Ectodermal cell (in vitro differentiated cells): ENCODE data around the gene PTPRN2.

Source experiments
- H3K27ac ChIP-seq: 2 replicates; pipeline ENCODE4 v1.7.0; 2013; ENCODE audit warnings: mild to moderate bottlenecking, low read depth, low read length; ENCODE audit not compliant: insufficient read depth, poor library complexity, severe bottlenecking
- H3K27me3 ChIP-seq: 2 replicates; pipeline ENCODE4 v1.7.0; 2013; ENCODE audit warnings: mild to moderate bottlenecking, low read length; ENCODE audit not compliant: insufficient read depth, control insufficient read depth, poor library complexity, severe bottlenecking
- H3K36me3 ChIP-seq: one replicate; pipeline ENCODE4 v1.7.0; 2013; ENCODE audit warnings: low read length; ENCODE audit not compliant: control insufficient read depth, insufficient read depth
- H3K4me1 ChIP-seq: one replicate; pipeline ENCODE4 v1.7.0; 2013; ENCODE audit warnings: low read length; ENCODE audit not compliant: control insufficient read depth, insufficient read depth
- H3K4me3 ChIP-seq: 2 replicates; pipeline ENCODE4 v1.7.0; 2013; ENCODE audit warnings: low read depth, low read length, control low read depth; ENCODE audit not compliant: insufficient read depth
- H3K9me3 ChIP-seq: 2 replicates; pipeline ENCODE4 v1.7.0; 2013; ENCODE audit warnings: mild to moderate bottlenecking, low read length, moderate library complexity; ENCODE audit not compliant: control insufficient read depth
- WGBS, 2 experiments: methylation state at CpG; one replicate each; pipeline ENCODE4 v1.1.7; 2013; ENCODE audit warnings: missing lambda C conversion rate in 2 of 2; 5-methylcytosine and 5-hydroxymethylcytosine counted together

Gene PTPRN2

DNA sequence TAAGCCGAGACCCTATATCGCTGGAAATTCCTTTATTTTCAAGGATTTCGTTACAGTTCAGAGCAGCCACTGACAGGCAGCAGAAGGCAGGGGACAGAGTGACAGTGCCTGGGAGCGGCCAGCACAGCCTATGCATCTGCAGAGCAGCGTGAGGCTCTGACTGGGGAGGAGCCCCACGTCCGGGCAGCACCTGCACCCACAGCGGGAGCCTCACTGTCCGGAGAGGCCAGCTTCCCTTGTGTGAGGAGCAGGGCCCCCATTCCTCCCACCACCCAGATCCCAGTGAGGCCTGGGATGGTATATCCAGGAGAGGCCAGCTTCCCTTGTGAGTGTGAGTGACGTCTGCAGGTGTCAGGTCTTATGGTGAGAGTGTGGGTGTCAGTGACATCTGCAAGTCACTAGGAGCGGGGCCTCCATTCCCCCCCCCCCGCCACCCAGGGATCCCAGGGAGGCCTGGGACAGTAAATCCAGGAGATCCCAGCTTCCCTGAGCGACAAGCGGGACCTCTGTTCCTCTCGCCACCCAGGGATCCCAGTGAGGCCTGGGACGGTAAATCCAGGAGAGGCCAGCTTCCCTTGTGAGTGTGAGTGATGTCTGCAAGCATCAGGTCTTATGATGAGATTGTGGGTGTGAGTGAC lies 259.1 kb downstream of the PTPRN2 start:
- H3K27me3 ChIP-seq: no peaks in the 10 kb centered on the region
- peaks cover 16% of the 10 kb centered on the region for H3K9me3 ChIP-seq
- no peaks in the 10 kb centered on the region for H3K36me3 ChIP-seq
- no peak overlapping the region for H3K27ac ChIP-seq
- WGBS, 2 experiments: 79 to 82% methylated on average over 15 of the region's 16 CpGs
- H3K4me3 ChIP-seq: no peak overlapping the region
- no peaks in the 10 kb centered on the region for H3K4me1 ChIP-seq

GRCh38 chr7:158327571-158328180 lies 259.9 kb downstream of the PTPRN2 start:
- Histone ChIP-seq H3K27ac (no peak overlapping the region), H3K4me3 (no peak overlapping the region), H3K9me3 (peaks cover 18% of the 10 kb centered on the region), H3K27me3 (no peaks in the 10 kb centered on the region), H3K4me1 (no peaks in the 10 kb centered on the region), H3K36me3 (no peaks in the 10 kb centered on the region)
- WGBS, 2 experiments: 60 to 61% methylated on average over 5 of the region's 5 CpGs

DNA sequence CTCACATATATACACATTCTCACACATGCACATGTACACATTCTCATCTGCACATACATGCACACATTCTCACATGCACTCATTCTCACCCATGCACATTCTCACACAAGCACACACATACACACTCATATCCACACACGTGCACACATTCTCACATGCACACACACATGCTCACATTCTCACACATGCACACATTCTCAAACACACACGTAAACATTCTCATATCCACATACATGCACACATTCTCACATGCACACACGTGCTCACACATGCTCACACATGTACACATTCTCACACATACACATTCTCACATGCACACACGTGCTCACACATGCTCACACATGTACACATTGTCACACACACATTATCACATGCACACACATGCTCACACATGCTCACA lies 260.6 kb downstream of the PTPRN2 start:
- Histone ChIP-seq H3K4me1 (no peaks in the 10 kb centered on the region), H3K27me3 (no peaks in the 10 kb centered on the region), H3K9me3 (peaks cover 21% of the 10 kb centered on the region), H3K36me3 (no peaks in the 10 kb centered on the region), H3K27ac (no peak overlapping the region), H3K4me3 (no peak overlapping the region)
- WGBS, 2 experiments: 50 to 51% methylated on average over 4 of the region's 4 CpGs

DNA sequence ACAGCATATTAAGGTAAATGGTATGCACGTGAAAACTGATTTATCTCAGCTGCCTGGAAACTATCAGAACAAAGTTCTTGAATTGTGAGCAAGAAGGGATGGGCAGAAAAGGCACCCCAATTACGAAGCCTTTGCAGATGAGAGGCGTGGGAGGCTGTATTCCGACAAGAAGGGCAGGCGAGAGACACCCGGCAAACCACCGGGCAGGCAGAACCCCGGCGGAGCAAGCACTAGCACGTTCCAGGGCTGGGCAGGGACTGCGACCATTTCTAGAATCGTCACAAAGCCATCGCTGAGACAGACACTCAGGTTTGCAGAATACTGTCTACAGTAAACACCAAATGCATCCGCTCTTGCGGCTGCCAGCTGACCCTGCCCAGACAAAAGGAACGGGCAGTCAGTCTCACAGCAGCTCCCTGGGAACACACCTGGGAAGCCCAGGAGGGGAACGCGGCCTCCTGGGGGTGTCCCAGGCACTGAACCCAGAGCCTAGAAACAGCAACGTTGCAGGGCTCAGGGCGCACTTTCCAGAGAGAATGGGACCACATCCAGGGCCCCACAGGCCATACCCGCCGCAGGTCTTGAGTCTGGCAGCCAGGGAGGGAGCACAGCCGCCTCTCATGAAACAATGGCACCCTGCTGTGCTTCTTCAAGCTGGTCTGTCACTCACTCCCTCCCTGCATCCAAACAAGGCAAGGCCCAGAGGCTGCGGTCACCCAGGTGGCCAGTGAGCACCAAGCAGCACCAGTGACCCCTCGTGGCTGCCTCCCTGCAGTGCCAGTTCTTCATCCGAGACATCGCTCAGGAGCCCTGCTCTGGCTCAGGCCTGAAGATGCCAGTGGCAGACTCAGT lies 261.9 kb downstream of the PTPRN2 start:
- Histone ChIP-seq H3K4me1 (no peaks in the 10 kb centered on the region), H3K36me3 (no peaks in the 10 kb centered on the region), H3K27ac (no peak overlapping the region), H3K4me3 (no peak overlapping the region), H3K27me3 (no peaks in the 10 kb centered on the region), H3K9me3 (peaks cover 22% of the 10 kb centered on the region)
- WGBS, 2 experiments: 83% methylated on average over 27 of the region's 27 CpGs

- H3K27ac ChIP-seq: no peak overlapping the region
- H3K4me1 ChIP-seq: no peaks in the 10 kb centered on the region
- H3K27me3 ChIP-seq: no peaks in the 10 kb centered on the region
- peaks cover 25% of the 10 kb centered on the region for H3K9me3 ChIP-seq
- WGBS, 2 experiments: 81% methylated on average over 17 of the region's 17 CpGs
- H3K4me3 ChIP-seq: no peak overlapping the region
- no peaks in the 10 kb centered on the region for H3K36me3 ChIP-seq
Observed at GRCh38 chr7:158324397-158325360, 262.9 kb downstream of the PTPRN2 start.

DNA sequence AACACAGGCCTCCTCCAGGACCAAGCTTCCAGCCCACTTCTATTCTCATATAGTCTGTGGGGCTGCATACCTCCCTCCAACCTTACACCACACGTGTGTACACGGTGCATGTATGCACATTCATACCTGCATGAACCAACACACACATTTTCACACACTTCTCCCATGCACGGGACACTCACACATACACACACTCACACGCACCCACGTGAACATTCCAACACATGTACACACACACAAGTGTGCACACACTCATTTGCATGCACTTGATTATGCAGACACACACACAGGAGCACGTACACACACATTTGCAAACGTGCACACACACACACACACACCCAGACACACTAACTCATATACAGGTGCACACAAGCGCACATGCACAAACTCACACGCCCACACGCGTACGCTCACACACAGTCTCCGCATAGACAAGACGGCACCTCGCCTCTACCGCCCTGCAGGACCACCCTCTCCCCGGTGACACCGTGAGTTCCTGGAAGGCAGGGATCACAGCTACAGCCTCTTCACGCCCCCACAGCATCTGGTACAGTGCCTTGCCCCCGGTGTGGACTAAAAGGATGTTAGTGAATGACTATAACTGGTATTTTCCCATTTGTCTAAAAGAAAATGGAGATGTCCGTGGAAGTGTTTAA lies 263.8 kb downstream of the PTPRN2 start:
- Histone ChIP-seq H3K36me3 (no peaks in the 10 kb centered on the region), H3K27me3 (no peaks in the 10 kb centered on the region), H3K4me3 (no peak overlapping the region), H3K27ac (no peak overlapping the region), H3K4me1 (no peaks in the 10 kb centered on the region), H3K9me3 (peaks cover 21% of the 10 kb centered on the region)
- WGBS, 2 experiments: 79% methylated on average over 21 of the region's 21 CpGs

- Histone ChIP-seq H3K27ac (no peak overlapping the region), H3K36me3 (no peaks in the 10 kb centered on the region), H3K4me1 (no peaks in the 10 kb centered on the region), H3K27me3 (no peaks in the 10 kb centered on the region), H3K9me3 (peaks cover 21% of the 10 kb centered on the region), H3K4me3 (no peak overlapping the region)
- WGBS, 2 experiments: 72 to 74% methylated on average over 13 of the region's 13 CpGs
Observed at GRCh38 chr7:158322616-158323530, 264.8 kb downstream of the PTPRN2 start.

DNA sequence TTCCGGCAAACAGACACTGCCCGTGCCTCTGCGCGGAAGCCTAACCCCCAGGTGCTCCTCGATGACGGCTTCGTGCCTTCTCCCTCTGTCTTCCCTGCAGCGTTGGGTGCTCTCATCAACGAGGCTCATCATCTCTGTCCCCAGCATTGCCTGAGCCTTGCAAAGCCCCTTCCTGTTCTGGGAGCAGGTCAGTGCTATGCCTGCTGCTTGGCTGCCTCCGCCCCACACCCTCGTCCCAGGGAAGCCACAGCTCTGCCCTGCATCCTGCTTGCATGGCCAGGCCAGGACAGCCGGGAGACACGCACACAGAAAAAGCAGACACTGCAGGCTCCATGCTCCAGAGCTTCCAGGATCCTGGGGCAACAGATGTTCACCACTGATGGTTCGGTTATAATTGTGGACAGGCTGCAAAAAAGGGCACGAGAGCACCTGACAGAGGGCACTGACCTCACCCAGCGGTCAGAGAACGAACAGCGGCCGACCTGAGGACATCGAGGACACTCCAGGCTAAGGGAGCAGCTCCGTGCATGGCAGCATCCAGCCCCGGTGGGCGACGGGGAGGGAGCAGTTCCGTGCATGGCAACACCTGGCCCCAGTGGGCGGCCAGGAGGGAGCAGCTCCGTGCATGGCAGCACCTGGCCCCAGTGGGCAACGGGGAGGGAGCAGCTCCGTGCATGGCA lies 265.5 kb downstream of the PTPRN2 start:
- WGBS, 2 experiments: 83 to 84% methylated on average over 29 of the region's 29 CpGs
- no peaks in the 10 kb centered on the region for H3K27me3 ChIP-seq
- H3K36me3 ChIP-seq: no peaks in the 10 kb centered on the region
- H3K4me1 ChIP-seq: no peaks in the 10 kb centered on the region
- H3K4me3 ChIP-seq: no peak overlapping the region
- peaks cover 18% of the 10 kb centered on the region for H3K9me3 ChIP-seq
- no peak overlapping the region for H3K27ac ChIP-seq
